Activated CD8-positive, alpha-beta memory T cell treated with anti-CD3 and anti-CD28 coated beads, Interleukin-2, amount 10 ng/mL, durations not matched to agents 7 days and 5 days (primary cell): ENCODE measurements around the gene ZNF234. TPM values are rescaled to one million over a fixed set of nuclear protein-coding genes. Genes with fewer than 3 reads are reported as not detected.
"Not testable (repeated sequence)": the region's sequence is repeated elsewhere in the genome, so short reads cannot be mapped to it uniquely, and the experiment has no call there.

Experiments used
- ATAC-seq: fragments of 150-1000 bp; cut with Tn5 transposase; one replicate; pipeline ENCODE4 v1.10.0; 2021; ENCODE audit warnings: moderate library complexity
- CTCF ChIA-PET: fragments of 350-600 bp; sonication (Branson Sonifier 250); formaldehyde crosslinking; loops from one replicate; lab custom pipeline; 2021; ENCODE audit warnings: antibody characterized with exemption; lab: Charles Lee
- DNase-seq: peaks from one replicate; pipeline ENCODE4 v3.0.0-alpha.2; 2020
- H3K27ac Mint-ChIP-seq: one replicate; pipeline ENCODE4 v1.8.0; 2021; ENCODE audit warnings: mild to moderate bottlenecking, mixed read lengths
- H3K27me3 Mint-ChIP-seq: one replicate; pipeline ENCODE4 v1.8.0; 2021; ENCODE audit warnings: mixed read lengths
- H3K36me3 Mint-ChIP-seq: one replicate; pipeline ENCODE4 v1.8.0; 2021; ENCODE audit warnings: mild to moderate bottlenecking, mixed read lengths
- H3K4me1 Mint-ChIP-seq: one replicate; pipeline ENCODE4 v1.8.0; 2021; ENCODE audit warnings: mixed read lengths
- H3K4me3 Mint-ChIP-seq: one replicate; pipeline ENCODE4 v1.8.0; 2021; ENCODE audit warnings: mild to moderate bottlenecking, moderate library complexity, mixed read lengths
- H3K9me3 Mint-ChIP-seq: one replicate; pipeline ENCODE4 v1.8.0; 2022; ENCODE audit warnings: low read depth, mixed read lengths
- total RNA-seq, 2 experiments: library from RNA; stranded (reverse); gene quantifications; one replicate each; pipeline ENCODE4 v1.2.3, GENCODE V29; 2021

The ZNF234 gene
- total RNA-seq, 2 experiments from 2014 or later, result 10.1 to 12.2 TPM

DNA sequence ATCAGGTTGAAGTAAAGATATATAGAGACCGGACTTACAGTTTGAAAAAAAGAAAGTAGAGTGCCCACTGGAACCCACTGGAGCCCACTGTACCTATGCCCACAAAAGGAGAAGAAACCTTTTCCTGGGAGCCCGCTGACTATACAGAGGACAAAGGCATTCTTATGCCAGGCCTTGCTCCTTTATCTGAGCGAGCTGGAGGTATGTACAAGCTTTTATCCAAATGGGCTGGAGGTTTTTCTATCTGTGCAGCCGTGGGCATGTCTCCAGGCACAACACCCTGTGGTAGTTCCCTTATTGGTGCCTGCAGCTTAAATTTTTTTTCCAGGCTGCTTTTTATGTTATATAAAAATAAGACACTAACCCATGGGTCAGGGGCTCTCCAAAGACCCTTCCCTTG is 8.4 kb downstream of the ZNF234 start:
- CTCF ChIA-PET, result interaction anchor here (0.9 kb wide), 1 partner anchor 8 kb away, joined by 3 read pairs; no protein-coding TSS in a partner anchor
- Mint-ChIP-seq H3K4me3 (no peak overlapping the region), H3K36me3 (peaks cover 84% of the 10 kb centered on the region), H3K4me1 (no peaks in the 10 kb centered on the region), H3K9me3 (peaks cover 21% of the 10 kb centered on the region), H3K27me3 (no peaks in the 10 kb centered on the region), H3K27ac (no peak overlapping the region)
- ATAC-seq, result no peak
- DNase-seq, result no peak

DNA sequence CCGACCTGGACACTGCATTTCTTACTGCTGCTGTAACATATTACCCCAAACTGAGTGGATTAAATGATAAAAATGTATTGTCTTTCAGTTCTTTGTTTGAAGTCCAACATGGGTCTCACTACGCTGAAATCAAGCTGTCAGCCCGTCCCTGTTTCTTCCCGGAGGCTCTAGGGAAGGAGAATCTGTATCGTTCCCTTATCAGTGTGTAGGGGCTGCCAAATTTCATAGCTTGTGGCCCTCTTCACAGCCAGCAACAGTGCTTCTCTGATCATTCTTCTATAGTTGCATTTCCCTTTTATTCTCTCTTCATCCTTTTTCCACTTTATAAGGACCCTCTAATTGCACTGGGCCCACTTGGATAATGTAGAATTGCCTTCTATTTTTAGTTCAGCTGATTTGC is 10.1 kb downstream of the ZNF234 start:
- Mint-ChIP-seq H3K27ac (no peak overlapping the region), H3K4me1 (no peaks in the 10 kb centered on the region), H3K27me3 (no peaks in the 10 kb centered on the region), H3K36me3 (peaks cover 78% of the 10 kb centered on the region), H3K4me3 (no peak overlapping the region), H3K9me3 (peaks cover 28% of the 10 kb centered on the region)
- DNase-seq, result no peak
- CTCF ChIA-PET, result no interaction called here
- no peak for ATAC-seq

DNA sequence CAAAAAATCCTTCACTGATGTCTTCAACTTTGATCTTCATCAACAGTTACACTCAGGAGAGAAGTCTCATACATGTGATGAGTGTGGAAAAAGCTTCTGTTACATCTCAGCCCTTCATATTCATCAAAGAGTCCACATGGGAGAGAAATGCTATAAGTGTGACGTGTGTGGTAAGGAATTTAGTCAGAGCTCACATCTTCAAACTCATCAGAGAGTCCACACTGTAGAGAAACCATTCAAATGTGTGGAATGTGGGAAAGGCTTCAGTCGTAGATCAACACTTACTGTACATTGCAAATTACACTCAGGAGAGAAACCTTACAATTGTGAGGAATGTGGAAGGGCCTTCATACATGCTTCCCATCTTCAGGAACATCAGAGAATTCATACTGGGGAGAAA is 15.1 kb downstream of the ZNF234 start:
- CTCF ChIA-PET, result no interaction called here
- Mint-ChIP-seq H3K27ac (no peak overlapping the region), H3K4me1 (no peaks in the 10 kb centered on the region), H3K36me3 (peaks cover 62% of the 10 kb centered on the region), H3K9me3 (peaks cover 40% of the 10 kb centered on the region), H3K27me3 (no peaks in the 10 kb centered on the region), H3K4me3 (no peak overlapping the region)
- no peak for DNase-seq
- ATAC-seq, result no peak

DNA sequence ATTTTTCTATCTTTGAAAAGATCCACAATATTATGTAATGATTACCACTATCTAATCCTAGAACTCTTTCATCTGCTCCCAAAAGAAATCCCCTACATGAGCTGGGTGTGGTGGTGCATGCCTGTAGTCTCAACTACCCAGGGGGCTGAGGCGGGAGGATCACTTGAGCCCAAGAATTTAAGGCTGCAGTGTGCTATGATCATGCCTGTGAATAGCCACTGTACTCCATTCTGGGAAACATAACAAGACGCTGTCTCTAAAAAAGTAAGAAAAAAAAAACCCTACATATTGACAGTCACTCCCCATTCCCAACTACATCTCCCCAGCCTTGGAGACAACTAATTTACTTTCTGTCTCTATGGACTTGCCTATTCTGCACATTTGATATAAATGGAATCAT is 22.4 kb downstream of the ZNF234 start:
- H3K4me1 Mint-ChIP-seq, result peaks cover 24% of the 10 kb centered on the region
- no peak overlapping the region for H3K4me3 Mint-ChIP-seq
- H3K36me3 Mint-ChIP-seq, result peaks cover 33% of the 10 kb centered on the region
- peaks cover 2% of the 10 kb centered on the region for H3K9me3 Mint-ChIP-seq
- no peak overlapping the region for H3K27ac Mint-ChIP-seq
- ATAC-seq (no peak), DNase-seq (no peak)
- no peaks in the 10 kb centered on the region for H3K27me3 Mint-ChIP-seq
- CTCF ChIA-PET, result no interaction called here

DNA sequence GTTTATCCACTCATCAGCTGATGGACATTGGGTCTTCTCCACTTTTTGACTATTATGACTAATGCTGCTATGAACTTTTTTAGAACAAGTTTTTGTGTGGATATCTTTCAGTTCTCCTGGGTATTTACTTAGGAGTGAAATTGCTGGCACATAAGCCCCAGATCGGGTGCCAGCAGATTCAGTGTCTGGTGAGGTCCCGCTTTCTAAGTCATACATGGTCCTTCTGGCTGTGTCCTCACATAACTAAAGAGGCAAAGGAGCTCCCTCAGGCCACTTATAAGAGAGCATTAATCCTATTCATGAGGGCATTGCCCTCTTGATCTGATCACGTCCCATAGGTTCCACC is 22.9 kb downstream of the ZNF234 start:
- DNase-seq (no peak), ATAC-seq (no peak)
- Mint-ChIP-seq H3K4me1 (peaks cover 24% of the 10 kb centered on the region), H3K27ac (peak overlapping the region; percentile 88), H3K9me3 (peaks cover 2% of the 10 kb centered on the region), H3K27me3 (no peaks in the 10 kb centered on the region), H3K4me3 (peak overlapping the region; percentile 89), H3K36me3 (peaks cover 37% of the 10 kb centered on the region)
- CTCF ChIA-PET, result interaction anchor here (0.8 kb wide), 1 partner anchor 95 kb away, joined by 3 read pairs; the partner anchor contains the start of gene ZNF233

DNA sequence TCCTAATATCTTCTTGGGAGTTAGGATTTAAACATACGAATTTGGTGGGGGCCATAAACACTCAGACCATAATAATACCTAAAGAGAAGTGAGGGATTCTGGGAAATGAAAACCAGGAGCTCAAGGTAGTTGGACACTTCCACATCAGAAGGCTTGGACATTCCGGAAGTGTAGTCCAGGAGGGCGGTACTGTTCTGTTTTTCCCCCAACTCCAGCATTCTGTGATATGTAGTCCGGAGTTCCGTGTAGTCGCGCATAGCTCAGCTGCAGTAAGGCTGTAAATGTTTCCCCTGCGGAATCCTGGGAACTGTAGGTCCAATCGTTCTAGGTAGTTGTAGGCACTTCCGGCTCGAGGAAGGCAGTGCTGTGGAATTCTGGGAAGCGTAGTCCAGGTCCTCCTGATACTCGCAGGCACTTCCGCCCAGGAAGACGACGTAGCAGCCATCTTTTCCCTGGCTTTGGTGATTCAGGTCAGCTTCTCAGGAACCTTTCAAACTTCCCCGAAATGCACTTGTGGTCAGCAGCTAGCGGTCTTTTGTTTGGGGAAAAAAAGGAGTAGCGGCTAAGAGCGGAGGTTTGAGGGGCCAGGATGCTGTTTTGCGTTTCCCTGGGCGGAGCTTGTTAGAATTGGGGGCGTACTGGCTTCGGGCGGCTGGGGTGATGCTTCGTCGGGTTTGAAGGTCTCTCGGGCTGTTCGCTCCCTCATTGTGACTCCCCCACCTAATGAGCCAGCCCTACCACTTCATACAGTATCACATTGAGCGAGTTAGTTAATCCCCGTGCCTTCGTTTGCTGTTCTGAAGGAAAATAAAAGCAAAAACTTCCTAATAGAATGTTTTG is 23.5 kb downstream of the ZNF234 start, which contains the start of gene ZNF226:
Gene ZNF226, plus strand, starts transcription at position 428 of the 840 bp plus-strand sequence. CDS start 4,981 bp downstream, outside the sequence.
- peaks cover 24% of the 10 kb centered on the region for H3K4me1 Mint-ChIP-seq
- peaks cover 2% of the 10 kb centered on the region for H3K9me3 Mint-ChIP-seq
- H3K4me3 Mint-ChIP-seq, result peak within 1 kb of the TSS; percentile 89
- H3K27ac Mint-ChIP-seq, result peak within 1 kb of the TSS; percentile 88
- peak; percentile 89 for DNase-seq
- CTCF ChIA-PET, result interaction anchor here (0.8 to 1.1 kb wide), 4 partner anchors 43 to 355 kb away, joined by 3 to 4 read pairs (median 4); partner anchors contain the start of genes ZNF227 and ZNF233
- no peaks in the 10 kb centered on the region for H3K27me3 Mint-ChIP-seq
- H3K36me3 Mint-ChIP-seq, result peaks cover 43% of the 10 kb centered on the region
- ATAC-seq, result peak; percentile 89

DNA sequence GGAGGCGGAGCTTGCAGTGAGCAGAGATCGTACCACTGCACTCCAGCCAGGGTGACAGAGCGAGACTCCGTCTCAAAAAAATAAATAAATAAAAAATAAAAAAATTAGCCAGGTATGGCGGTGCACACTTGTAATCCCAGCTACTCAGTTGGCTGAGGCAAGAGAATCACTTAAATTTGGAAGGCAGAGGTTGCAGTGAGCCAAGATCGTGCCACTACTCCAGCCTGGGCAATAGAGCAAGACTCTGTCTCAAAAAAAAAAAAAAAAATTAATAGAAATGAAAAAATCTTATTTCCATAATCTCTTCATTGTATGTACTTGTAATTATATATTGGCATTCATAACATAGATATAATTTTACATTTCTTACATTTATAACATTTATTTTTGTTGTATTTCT is 29.3 kb downstream of the ZNF234 start:
- H3K4me1 Mint-ChIP-seq, result peaks cover 16% of the 10 kb centered on the region
- DNase-seq, ATAC-seq, H3K27me3 Mint-ChIP-seq, H3K4me3 Mint-ChIP-seq, H3K27ac Mint-ChIP-seq, CTCF ChIA-PET: not testable (repeated sequence)
- peaks cover 84% of the 10 kb centered on the region for H3K36me3 Mint-ChIP-seq
- peaks cover 24% of the 10 kb centered on the region for H3K9me3 Mint-ChIP-seq

DNA sequence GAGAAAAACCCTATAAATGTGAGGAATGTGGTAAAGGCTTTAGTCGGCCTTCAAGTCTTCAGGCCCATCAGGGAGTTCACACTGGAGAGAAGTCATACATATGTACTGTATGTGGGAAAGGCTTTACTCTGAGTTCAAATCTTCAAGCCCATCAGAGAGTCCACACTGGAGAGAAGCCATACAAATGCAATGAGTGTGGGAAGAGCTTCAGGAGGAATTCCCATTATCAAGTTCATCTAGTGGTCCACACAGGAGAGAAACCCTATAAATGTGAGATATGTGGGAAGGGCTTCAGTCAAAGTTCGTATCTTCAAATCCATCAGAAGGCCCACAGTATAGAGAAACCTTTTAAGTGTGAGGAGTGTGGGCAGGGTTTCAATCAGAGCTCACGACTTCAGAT is 35.2 kb downstream of the ZNF234 start:
- peaks cover 69% of the 10 kb centered on the region for H3K36me3 Mint-ChIP-seq
- no peak for ATAC-seq
- no peaks in the 10 kb centered on the region for H3K27me3 Mint-ChIP-seq
- H3K4me1 Mint-ChIP-seq, result no peaks in the 10 kb centered on the region
- peaks cover 50% of the 10 kb centered on the region for H3K9me3 Mint-ChIP-seq
- DNase-seq, result no peak
- CTCF ChIA-PET, result no interaction called here
- H3K4me3 Mint-ChIP-seq, result no peak overlapping the region
- H3K27ac Mint-ChIP-seq, result no peak overlapping the region

DNA sequence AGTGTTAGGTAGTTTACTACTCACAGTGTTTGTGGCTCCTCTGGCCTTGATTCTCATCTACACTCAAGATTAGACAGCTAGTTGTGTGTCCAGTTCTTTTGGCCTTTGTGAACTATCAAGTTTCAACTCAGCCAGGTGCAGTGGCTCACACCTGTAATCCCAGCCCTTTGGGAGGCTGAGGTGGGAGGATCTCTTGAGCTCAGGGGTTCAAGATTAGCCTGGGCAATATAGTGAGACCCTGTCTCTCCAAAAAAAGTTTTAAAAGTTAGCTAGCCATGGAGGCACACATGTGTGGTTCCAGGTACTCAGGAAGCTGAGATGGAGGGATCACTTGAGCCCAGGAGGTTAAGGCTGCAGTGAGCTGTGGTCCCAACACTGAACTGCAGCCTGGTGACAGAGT is 39.6 kb downstream of the ZNF234 start:
- H3K36me3 Mint-ChIP-seq, result peaks cover 26% of the 10 kb centered on the region
- no peak for ATAC-seq
- CTCF ChIA-PET, result no interaction called here
- H3K27me3 Mint-ChIP-seq, result no peaks in the 10 kb centered on the region
- H3K4me3 Mint-ChIP-seq, result no peak overlapping the region
- H3K27ac Mint-ChIP-seq, result no peak overlapping the region
- DNase-seq, result no peak
- H3K4me1 Mint-ChIP-seq, result no peaks in the 10 kb centered on the region
- peaks cover 37% of the 10 kb centered on the region for H3K9me3 Mint-ChIP-seq

DNA sequence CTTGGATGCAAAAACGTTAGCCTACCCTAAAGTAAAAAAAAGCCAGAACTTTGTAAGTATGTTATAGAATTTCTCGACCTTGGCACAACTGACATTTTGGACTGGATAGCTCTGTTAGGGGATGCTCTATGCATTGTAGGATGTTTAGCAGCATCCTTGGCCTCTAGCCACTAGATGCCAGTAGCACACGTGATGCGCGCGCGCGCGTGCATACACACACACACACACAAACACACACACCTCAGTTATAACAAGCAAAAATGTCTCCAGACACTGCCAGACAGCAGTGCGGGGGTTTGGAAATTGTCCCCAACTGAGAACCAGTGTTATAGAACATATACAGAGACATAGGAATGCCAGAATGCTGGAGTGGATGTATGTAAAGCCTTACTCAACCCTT is 40.8 kb downstream of the ZNF234 start:
- CTCF ChIA-PET, result no interaction called here

DNA sequence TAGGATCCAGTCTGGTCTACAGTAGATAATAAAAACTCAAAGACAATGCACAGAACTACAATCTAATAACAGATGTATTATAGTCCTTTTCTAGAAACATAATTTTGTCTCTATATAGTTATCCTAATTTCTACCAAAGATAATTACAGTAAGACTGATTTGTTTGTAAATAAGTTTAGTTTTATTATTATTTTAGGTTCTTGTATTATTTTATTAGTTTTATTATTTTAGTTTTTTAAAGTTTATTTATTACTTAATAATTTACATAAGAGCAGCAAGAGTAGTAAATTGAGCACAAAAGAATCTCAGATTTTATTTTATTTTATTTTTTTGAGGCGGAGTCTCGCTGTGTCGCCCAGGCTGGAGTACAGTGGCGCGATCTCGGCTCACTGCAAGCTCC is 48.7 kb downstream of the ZNF234 start:
- H3K4me1 Mint-ChIP-seq, result no peaks in the 10 kb centered on the region
- CTCF ChIA-PET, result no interaction called here

More for the DNA sequence above, 40.8 kb downstream of the ZNF234 start:
- H3K4me3 Mint-ChIP-seq, result no peak overlapping the region
- no peaks in the 10 kb centered on the region for H3K27me3 Mint-ChIP-seq
- DNase-seq (no peak), ATAC-seq (no peak)
- peaks cover 14% of the 10 kb centered on the region for H3K36me3 Mint-ChIP-seq
- H3K9me3 Mint-ChIP-seq, result peaks cover 27% of the 10 kb centered on the region
- no peaks in the 10 kb centered on the region for H3K4me1 Mint-ChIP-seq
- H3K27ac Mint-ChIP-seq, result no peak overlapping the region

DNA sequence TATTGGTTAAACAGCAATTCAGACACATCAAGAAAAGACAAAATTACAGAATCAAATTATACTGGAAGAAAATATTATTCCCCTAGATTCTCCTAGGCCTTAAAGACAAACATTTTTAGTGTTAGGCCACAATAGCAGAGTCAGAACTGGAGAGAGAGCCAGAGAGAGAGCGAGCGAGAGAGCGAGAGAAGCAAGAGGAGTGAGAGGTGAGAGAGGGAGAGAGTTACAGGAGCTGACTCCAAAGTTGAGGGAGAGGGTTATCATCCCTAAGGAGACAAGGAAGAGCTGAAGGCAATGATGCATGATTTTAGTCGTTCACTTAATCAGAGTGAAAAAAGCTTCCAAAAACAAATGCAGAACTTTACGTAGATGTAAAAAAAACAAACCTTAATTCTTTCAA is 50.8 kb downstream of the ZNF234 start:
- DNase-seq, result no peak
- H3K36me3 Mint-ChIP-seq, result no peaks in the 10 kb centered on the region
- CTCF ChIA-PET, result no interaction called here
- no peak for ATAC-seq
- H3K9me3 Mint-ChIP-seq, result peaks cover 19% of the 10 kb centered on the region
- no peak overlapping the region for H3K27ac Mint-ChIP-seq
- no peaks in the 10 kb centered on the region for H3K4me1 Mint-ChIP-seq
- H3K27me3 Mint-ChIP-seq, result peaks cover 3% of the 10 kb centered on the region
- H3K4me3 Mint-ChIP-seq, result no peak overlapping the region

More for the DNA sequence above, 48.7 kb downstream of the ZNF234 start:
- ATAC-seq, result no peak
- H3K36me3 Mint-ChIP-seq, result no peaks in the 10 kb centered on the region
- no peak overlapping the region for H3K27ac Mint-ChIP-seq
- H3K27me3 Mint-ChIP-seq, result peaks cover 3% of the 10 kb centered on the region
- H3K4me3 Mint-ChIP-seq, result no peak overlapping the region
- H3K9me3 Mint-ChIP-seq, result peaks cover 18% of the 10 kb centered on the region
- no peak for DNase-seq

DNA sequence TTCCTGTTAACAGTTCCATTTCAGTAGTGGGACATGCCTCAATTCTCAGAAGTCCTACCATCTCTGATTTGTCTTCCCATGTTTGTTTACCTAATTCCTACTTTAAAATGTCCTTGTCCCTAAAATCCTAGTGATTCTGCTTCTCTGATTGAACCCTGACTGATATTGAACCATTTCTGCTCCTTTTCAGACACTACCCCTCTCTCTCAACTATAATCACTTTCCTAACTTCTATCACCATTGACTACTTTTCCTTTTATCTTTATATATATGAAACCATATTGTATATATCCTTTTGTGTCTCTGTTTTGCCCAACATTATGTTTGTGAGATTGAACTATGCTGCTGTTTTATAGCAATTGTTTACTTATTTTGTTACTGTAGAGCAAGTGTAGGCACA is 55.4 kb downstream of the ZNF234 start:
- no peak overlapping the region for H3K27ac Mint-ChIP-seq
- H3K4me1 Mint-ChIP-seq, result no peaks in the 10 kb centered on the region
- H3K4me3 Mint-ChIP-seq, result no peak overlapping the region
- H3K36me3 Mint-ChIP-seq, result no peaks in the 10 kb centered on the region
- H3K27me3 Mint-ChIP-seq, result no peaks in the 10 kb centered on the region
- CTCF ChIA-PET, result no interaction called here
- peaks cover 15% of the 10 kb centered on the region for H3K9me3 Mint-ChIP-seq
- DNase-seq, result no peak
- ATAC-seq, result no peak

DNA sequence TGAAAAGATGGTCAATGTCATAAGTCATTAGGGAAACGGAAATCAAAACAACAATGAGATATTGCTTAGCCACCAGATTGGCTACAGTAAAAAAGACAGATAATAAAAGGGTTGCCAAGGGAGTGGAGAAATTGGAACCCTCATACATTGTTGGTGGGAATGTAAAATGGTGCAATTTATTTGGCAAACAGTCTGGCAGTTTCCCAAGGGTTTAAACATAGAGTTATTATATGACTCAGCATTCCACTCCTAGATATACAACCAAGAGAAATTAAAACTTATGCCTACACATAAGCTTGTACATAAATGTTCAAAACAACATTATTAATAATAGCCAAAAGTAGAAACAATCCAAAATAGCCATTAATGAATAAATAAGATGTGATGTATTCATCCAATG is 61.1 kb downstream of the ZNF234 start:
- no peak for DNase-seq
- Mint-ChIP-seq H3K9me3 (peaks cover 17% of the 10 kb centered on the region), H3K27me3 (no peaks in the 10 kb centered on the region), H3K4me1 (peaks cover 6% of the 10 kb centered on the region), H3K27ac (no peak overlapping the region), H3K4me3 (no peak overlapping the region), H3K36me3 (peaks cover 14% of the 10 kb centered on the region)
- CTCF ChIA-PET, result no interaction called here
- no peak for ATAC-seq
